ENCODE data around the gene UTP20.
A peak's percentile ranks its signal among the peaks of the same experiment; 100 is the strongest.

UTP20 gene

GRCh38 chr12:101280006-101280505 is at the start of gene UTP20:
Gene UTP20 (plus strand): TSS chr12:101280105. CDS start chr12:101280283, 178 bp downstream.
- DNase-seq = peak; percentile 92 to 93

GRCh38 chr12:101230547-101230946 is 49.4 kb upstream of the UTP20 start:
- DNase-seq = no peak

GRCh38 chr12:101231636-101232035 is 48.3 kb upstream of the UTP20 start:
- DNase-seq = no peak

- no peak for DNase-seq
These were observed 44.2 kb upstream of the UTP20 start for GRCh38 chr12:101235686-101236085.

- no peak for DNase-seq
These were observed 41.6 kb upstream of the UTP20 start for GRCh38 chr12:101238306-101238705.

GRCh38 chr12:101238800-101239329 is 41.0 kb upstream of the UTP20 start:
- no peak for DNase-seq

- no peak for DNase-seq
These were observed 36.8 kb upstream of the UTP20 start for GRCh38 chr12:101243074-101243473.

- no peak for DNase-seq
These were observed 36.3 kb upstream of the UTP20 start for GRCh38 chr12:101243616-101244015.

- no peak for DNase-seq
These were observed 23.6 kb upstream of the UTP20 start for GRCh38 chr12:101256266-101256665.

GRCh38 chr12:101257357-101257756 is 22.5 kb upstream of the UTP20 start:
- no peak for DNase-seq

GRCh38 chr12:101267111-101267510 is 12.8 kb upstream of the UTP20 start:
- DNase-seq = no peak

GRCh38 chr12:101276433-101276832 is 3.5 kb upstream of the UTP20 start:
- no peak for DNase-seq

- no peak for DNase-seq
These were observed 2.5 kb upstream of the UTP20 start for GRCh38 chr12:101277443-101277842.

GRCh38 chr12:101287357-101287756 is 7.5 kb downstream of the UTP20 start:
- no peak for DNase-seq

- no peak for DNase-seq
These were observed 17.8 kb downstream of the UTP20 start for GRCh38 chr12:101297661-101298060.

- DNase-seq = no peak
These were observed 18.5 kb downstream of the UTP20 start for GRCh38 chr12:101298426-101298825.

- no peak for DNase-seq
These were observed 19.4 kb downstream of the UTP20 start for GRCh38 chr12:101299346-101299745.

- no peak for DNase-seq
These were observed 20.0 kb downstream of the UTP20 start for GRCh38 chr12:101299931-101300330.

GRCh38 chr12:101302741-101303140 is 22.8 kb downstream of the UTP20 start:
- DNase-seq = no peak

- DNase-seq = no peak
These were observed 25.4 kb downstream of the UTP20 start for GRCh38 chr12:101305226-101305779.

GRCh38 chr12:101305794-101306193 is 25.9 kb downstream of the UTP20 start:
- no peak for DNase-seq

- no peak for DNase-seq
These were observed 42.6 kb downstream of the UTP20 start for GRCh38 chr12:101322480-101322879.

GRCh38 chr12:101323255-101323654 is 43.4 kb downstream of the UTP20 start:
- no peak for DNase-seq

- DNase-seq = no peak
These were observed 45.7 kb downstream of the UTP20 start for GRCh38 chr12:101325590-101325989.

GRCh38 chr12:101327051-101327450 is 47.1 kb downstream of the UTP20 start:
- no peak for DNase-seq

Measured in activated CD4-positive, alpha-beta T cell treated with anti-CD3 and anti-CD28 coated beads, Interleukin-2, amount 50 U/mL, for 4 hours (primary cell).